ENCODE results near the gene ADARB2. TPM values are rescaled to one million over a fixed set of nuclear protein-coding genes. Genes with fewer than 3 reads are reported as not detected.

Gene ADARB2
- total and polyA plus RNA-seq, 2 experiments from 2014 or later = 2.0 to 5.0 TPM

GRCh38 chr10:1423676-1424253 lies 313.6 kb downstream of the ADARB2 start:
- Mint-ChIP-seq H3K27ac (no peak overlapping the region), H3K4me1 (peaks cover 33% of the 10 kb centered on the region), H3K27me3 (ENCODE audit: insufficient read depth, low read depth, poor library complexity) (peaks cover 18% of the 10 kb centered on the region), H3K9me3 (no peaks in the 10 kb centered on the region), H3K4me3 (no peak overlapping the region), H3K36me3 (ENCODE audit: low read depth) (no peaks in the 10 kb centered on the region)
- peaks cover 8% of the 10 kb centered on the region for H3K27me3 ChIP-seq (ENCODE audit: insufficient read depth)
- H3K9me2 ChIP-seq (ENCODE audit: insufficient read depth) = no peaks in the 10 kb centered on the region
- H3K4me1 ChIP-seq (ENCODE audit: insufficient read depth) = peaks cover 11% of the 10 kb centered on the region; the same call in 1 of the 2 replicates
- TF ChIP-seq NANOG (IDR thresholded peaks at IDR 0.05; ENCODE audit: borderline replicate concordance) (no peak), POLR2AphosphoS5 (IDR thresholded peaks at IDR 0.05; ENCODE audit: low read depth) (no peak), ZNF114 (CRISPR knock-in tag; IDR thresholded peaks at IDR 0.05) (no peak), ETS1 (IDR thresholded peaks at IDR 0.05) (no peak), EZH2 (IDR thresholded peaks at IDR 0.05; ENCODE audit: low read depth, unreplicated experiment) (no peak), EZH2phosphoT487 (IDR thresholded peaks at IDR 0.05; ENCODE audit: unreplicated experiment) (no peak)
- TF ChIP-seq, protein P1, sequence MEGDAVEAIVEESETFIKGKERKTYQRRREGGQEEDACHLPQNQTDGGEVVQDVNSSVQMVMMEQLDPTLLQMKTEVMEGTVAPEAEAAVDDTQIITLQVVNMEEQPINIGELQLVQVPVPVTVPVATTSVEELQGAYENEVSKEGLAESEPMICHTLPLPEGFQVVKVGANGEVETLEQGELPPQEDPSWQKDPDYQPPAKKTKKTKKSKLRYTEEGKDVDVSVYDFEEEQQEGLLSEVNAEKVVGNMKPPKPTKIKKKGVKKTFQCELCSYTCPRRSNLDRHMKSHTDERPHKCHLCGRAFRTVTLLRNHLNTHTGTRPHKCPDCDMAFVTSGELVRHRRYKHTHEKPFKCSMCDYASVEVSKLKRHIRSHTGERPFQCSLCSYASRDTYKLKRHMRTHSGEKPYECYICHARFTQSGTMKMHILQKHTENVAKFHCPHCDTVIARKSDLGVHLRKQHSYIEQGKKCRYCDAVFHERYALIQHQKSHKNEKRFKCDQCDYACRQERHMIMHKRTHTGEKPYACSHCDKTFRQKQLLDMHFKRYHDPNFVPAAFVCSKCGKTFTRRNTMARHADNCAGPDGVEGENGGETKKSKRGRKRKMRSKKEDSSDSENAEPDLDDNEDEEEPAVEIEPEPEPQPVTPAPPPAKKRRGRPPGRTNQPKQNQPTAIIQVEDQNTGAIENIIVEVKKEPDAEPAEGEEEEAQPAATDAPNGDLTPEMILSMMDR (conservative IDR thresholded peaks at IDR 0.05; ENCODE audit: low read depth in 2 of 2) = no peak
- no peaks in the 10 kb centered on the region for H3F3A ChIP-seq (replicated peaks; ENCODE audit: low read depth)
- H3K27ac ChIP-seq (ENCODE audit: low read depth) = no peak overlapping the region
- no peak for DNase-seq (ENCODE audit: low spot score)
- H3K36me3 ChIP-seq (ENCODE audit: insufficient read depth) = no peaks in the 10 kb centered on the region; the same call in 1 of the 2 replicates
- H3K4me2 ChIP-seq = no peak overlapping the region
- no peaks in the 10 kb centered on the region for H3K79me2 ChIP-seq (replicated peaks; ENCODE audit: insufficient read depth)
- ATAC-seq = no peak
- H2AFZ ChIP-seq = no peak overlapping the region
- H3K4me3 ChIP-seq = no peak overlapping the region
- H4K20me1 ChIP-seq (replicated peaks; ENCODE audit: insufficient read depth) = no peaks in the 10 kb centered on the region

DNA sequence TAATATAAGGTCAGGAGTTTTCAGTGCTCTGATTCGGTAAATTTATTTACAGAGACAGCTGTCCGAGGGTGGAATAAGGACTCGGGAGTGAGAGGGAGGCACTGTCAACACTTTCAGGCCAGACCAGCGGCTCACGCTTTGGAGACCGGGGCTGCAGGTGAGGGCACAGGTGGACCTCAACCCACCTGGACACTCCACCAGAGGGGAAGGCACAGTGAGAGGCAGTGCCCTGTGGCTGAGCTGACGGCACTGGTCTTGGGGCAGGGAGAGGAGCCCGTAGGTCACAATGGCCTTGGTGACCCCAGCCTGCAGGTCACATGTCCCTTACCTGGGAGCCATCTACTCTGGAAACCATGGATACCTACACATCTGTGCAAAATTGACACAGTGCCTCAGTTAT lies 315.1 kb downstream of the ADARB2 start:
- H3K27me3 Mint-ChIP-seq (ENCODE audit: insufficient read depth, low read depth, poor library complexity) = peaks cover 16% of the 10 kb centered on the region
- Histone ChIP-seq H3K36me3 (ENCODE audit: insufficient read depth) (no peaks in the 10 kb centered on the region; the same call in 1 of the 2 replicates), H3F3A (replicated peaks; ENCODE audit: low read depth) (no peaks in the 10 kb centered on the region), H3K9me2 (ENCODE audit: insufficient read depth) (no peaks in the 10 kb centered on the region), H3K27me3 (ENCODE audit: insufficient read depth) (peaks cover 8% of the 10 kb centered on the region), H2AFZ (no peak overlapping the region), H3K79me2 (replicated peaks; ENCODE audit: insufficient read depth) (no peaks in the 10 kb centered on the region), H3K4me3 (no peak overlapping the region), H3K4me1 (ENCODE audit: insufficient read depth) (peaks cover 11% of the 10 kb centered on the region; the same call in 1 of the 2 replicates), H4K20me1 (replicated peaks; ENCODE audit: insufficient read depth) (no peaks in the 10 kb centered on the region), H3K4me2 (no peak overlapping the region), H3K27ac (ENCODE audit: low read depth) (no peak overlapping the region)
- peaks cover 33% of the 10 kb centered on the region for H3K4me1 Mint-ChIP-seq
- no peaks in the 10 kb centered on the region for H3K36me3 Mint-ChIP-seq (ENCODE audit: low read depth)
- no peak for ATAC-seq
- H3K9me3 Mint-ChIP-seq = no peaks in the 10 kb centered on the region
- DNase-seq (ENCODE audit: low spot score) = no peak
- H3K4me3 Mint-ChIP-seq = no peak overlapping the region
- H3K27ac Mint-ChIP-seq = no peak overlapping the region
- TF ChIP-seq NANOG (IDR thresholded peaks at IDR 0.05; ENCODE audit: borderline replicate concordance) (no peak), EZH2 (IDR thresholded peaks at IDR 0.05; ENCODE audit: low read depth, unreplicated experiment) (no peak), ZNF114 (CRISPR knock-in tag; IDR thresholded peaks at IDR 0.05) (no peak), CREB1 (CRISPR knock-in tag; IDR thresholded peaks at IDR 0.05; ENCODE audit: low read depth) (no peak), ZNF462 (CRISPR knock-in tag; IDR thresholded peaks at IDR 0.05) (no peak), ETS1 (IDR thresholded peaks at IDR 0.05) (no peak), JUNB (IDR thresholded peaks at IDR 0.05; ENCODE audit: unreplicated experiment) (no peak)
